Naive B cell (primary cell): ENCODE measurements around the gene RNASE12. TPM values are rescaled to one million over a fixed set of nuclear protein-coding genes. Genes with fewer than 3 reads are reported as not detected.
"Not testable (repeated sequence)": the region's sequence is repeated elsewhere in the genome, so short reads cannot be mapped to it uniquely, and the experiment has no call there.

Experiments used
- ATAC-seq, 2 donors: fragments of 150-1000 bp; cut with Tn5 transposase; 2 replicates each; pipeline ENCODE4 v1.10.0; 2021; ENCODE audit warnings: low read depth in 2 of 2, mild to moderate bottlenecking in 2 of 2, moderate library complexity in 2 of 2
- DNase-seq: peaks from one replicate; pipeline ENCODE4 v3.0.0; 2022
- H3K27ac Mint-ChIP-seq, 6 donors: one replicate each; pipeline ENCODE4 v1.8.0; 2020 to 2022; ENCODE audit warnings: mild to moderate bottlenecking in 6 of 6, mixed read lengths in 6 of 6, moderate library complexity in 5 of 6, inconsistent platforms in 2 of 6
- H3K27me3 Mint-ChIP-seq, 3 donors: one replicate each; pipeline ENCODE4 v1.8.0; 2021 to 2022; ENCODE audit warnings: mixed read lengths in 3 of 3, mild to moderate bottlenecking in 1 of 3
- H3K36me3 Mint-ChIP-seq, 2 donors: one replicate each; pipeline ENCODE4 v1.8.0; 2020 to 2022; ENCODE audit warnings: mixed read lengths in 2 of 2, inconsistent platforms in 1 of 2, mild to moderate bottlenecking in 1 of 2
- H3K4me1 Mint-ChIP-seq, 3 donors: one replicate each; pipeline ENCODE4 v1.8.0; 2020 to 2022; ENCODE audit warnings: mixed read lengths in 3 of 3, inconsistent platforms in 1 of 3, mild to moderate bottlenecking in 1 of 3, moderate library complexity in 1 of 3
- H3K4me3 Mint-ChIP-seq, 8 donors: one replicate each; pipeline ENCODE4 v1.8.0; 2020 to 2022; ENCODE audit warnings: mild to moderate bottlenecking in 8 of 8, mixed read lengths in 8 of 8, moderate library complexity in 8 of 8, inconsistent platforms in 2 of 8
- H3K9me3 Mint-ChIP-seq, 7 donors: one replicate each; pipeline ENCODE4 v1.8.0; 2020 to 2022; ENCODE audit warnings: mixed read lengths in 7 of 7, mild to moderate bottlenecking in 5 of 7, inconsistent platforms in 2 of 7, moderate library complexity in 1 of 7
- polyA plus RNA-seq, 6 donors: library from polyadenylated mRNA; unstranded; fragments of 300-500 nt; fragmentation: Illumina TruSeq; gene quantifications; one replicate each; pipeline ENCODE4 v1.2.3, GENCODE V29; 2021; ENCODE audit warnings: low read depth in 6 of 6

The RNASE12 gene
- polyA plus RNA-seq, 6 donors from 2014 or later: not detected

GRCh38 chr14:20587489-20588154, 3.6 kb downstream of the RNASE12 start, which contains the start of gene RNASE11:
TSS of gene RNASE11 (minus strand) at chr14:20588001.
- DNase-seq (no peak), ATAC-seq (no peak)
- H3K27me3 Mint-ChIP-seq: peaks cover 27 to 54% (median 28%) of the 10 kb centered on the region in 3 donors
- peak within 1 kb of the TSS in 2 of 6 donors; percentile 38 for H3K27ac Mint-ChIP-seq
- H3K36me3 Mint-ChIP-seq: peaks cover 0 to 13% of the 10 kb centered on the region in 2 donors
- no peaks in the 10 kb centered on the region for H3K4me1 Mint-ChIP-seq
- H3K4me3 Mint-ChIP-seq: no peak within 1 kb of the TSS
- H3K9me3 Mint-ChIP-seq: peaks cover 2 to 18% (median 5%) of the 10 kb centered on the region in 7 donors

DNA sequence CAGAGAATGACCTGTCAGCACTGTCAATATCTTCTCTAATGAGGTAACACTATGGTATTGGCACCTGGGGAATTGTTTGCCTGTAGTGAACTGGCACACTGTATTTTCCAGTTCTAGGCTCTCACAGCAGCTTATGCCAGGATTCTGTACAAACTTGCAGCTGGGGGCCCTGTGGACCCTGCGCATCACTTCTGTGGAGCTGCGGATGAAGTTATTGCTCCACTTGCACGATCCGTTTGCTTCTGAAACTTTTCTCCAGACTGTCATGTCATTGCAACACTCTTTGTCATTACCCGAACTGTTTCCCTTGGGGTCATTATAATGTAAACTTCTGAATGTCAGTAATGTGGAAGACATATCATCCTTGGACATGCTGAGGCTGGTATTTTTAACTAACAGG, 7.3 kb downstream of the RNASE12 start:
- Mint-ChIP-seq H3K27ac (no peak overlapping the region), H3K36me3 (peaks cover 0 to 13% of the 10 kb centered on the region in 2 donors), H3K4me3 (no peak overlapping the region), H3K27me3 (peaks cover 17 to 39% (median 21%) of the 10 kb centered on the region in 3 donors), H3K9me3 (peaks cover 2 to 18% (median 5%) of the 10 kb centered on the region in 7 donors), H3K4me1 (no peaks in the 10 kb centered on the region)
- DNase-seq (no peak), ATAC-seq (no peak)

GRCh38 chr14:20583142-20583541, 8.0 kb downstream of the RNASE12 start:
- H3K4me3 Mint-ChIP-seq: no peak overlapping the region
- no peak for ATAC-seq
- H3K9me3 Mint-ChIP-seq: peaks cover 2 to 18% (median 5%) of the 10 kb centered on the region in 7 donors
- H3K27ac Mint-ChIP-seq: no peak overlapping the region
- H3K27me3 Mint-ChIP-seq: peaks cover 17 to 38% (median 21%) of the 10 kb centered on the region in 3 donors
- peaks cover 0 to 13% of the 10 kb centered on the region in 2 donors for H3K36me3 Mint-ChIP-seq
- H3K4me1 Mint-ChIP-seq: no peaks in the 10 kb centered on the region
- no peak for DNase-seq

- Mint-ChIP-seq H3K27ac (peak overlapping the region in 1 of 6 donors; percentile 25), H3K4me3 (no peak overlapping the region), H3K36me3 (no peaks in the 10 kb centered on the region), H3K9me3 (peaks cover 0 to 5% (median 0%) of the 10 kb centered on the region in 7 donors), H3K4me1 (no peaks in the 10 kb centered on the region), H3K27me3 (peaks cover 9 to 10% (median 10%) of the 10 kb centered on the region in 3 donors)
- DNase-seq: no peak
- no peak for ATAC-seq
Observed at GRCh38 chr14:20580242-20580641, 10.9 kb downstream of the RNASE12 start.

DNA sequence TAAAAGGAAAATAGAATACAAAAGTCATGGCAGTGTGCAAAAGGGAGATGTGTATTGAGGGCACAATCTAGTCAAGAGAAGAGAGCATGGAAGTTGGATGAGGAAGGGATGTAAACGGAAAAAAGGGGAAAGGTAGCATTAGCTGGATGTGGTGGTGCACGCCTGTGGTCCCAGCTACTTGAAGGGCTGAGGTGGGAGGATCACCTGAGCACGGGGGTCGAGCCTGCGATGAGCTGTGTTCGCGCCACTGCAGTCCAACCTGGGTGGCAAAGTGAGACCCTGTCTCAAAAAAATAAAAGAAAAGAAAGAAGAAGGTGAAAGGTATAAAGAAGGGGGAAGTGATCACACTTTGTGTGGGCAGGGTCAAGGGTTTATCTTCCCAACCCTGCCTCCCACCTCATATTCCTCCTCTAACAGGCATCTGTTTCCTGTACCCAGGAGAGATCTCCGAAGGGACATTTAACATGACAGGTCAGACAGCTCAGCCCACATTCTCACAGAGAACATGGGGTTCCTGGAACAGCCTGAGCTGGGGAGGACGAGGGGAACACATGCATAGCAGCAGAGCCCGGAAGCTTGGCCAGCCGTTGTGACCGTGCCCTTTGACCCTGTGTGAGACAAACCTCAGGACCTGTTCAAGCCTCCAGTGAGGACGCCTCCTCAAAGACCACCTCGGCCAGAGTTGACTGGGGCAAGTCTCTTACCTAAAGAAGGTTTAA, 12.2 kb downstream of the RNASE12 start:
- DNase-seq (no peak), ATAC-seq (no peak)
- H3K4me1 Mint-ChIP-seq: no peaks in the 10 kb centered on the region
- H3K36me3 Mint-ChIP-seq: no peaks in the 10 kb centered on the region
- H3K27ac Mint-ChIP-seq: peak overlapping the region in 2 of 6 donors; percentile 10 to 61
- peaks cover 0 to 10% (median 9%) of the 10 kb centered on the region in 3 donors for H3K27me3 Mint-ChIP-seq
- no peak overlapping the region for H3K4me3 Mint-ChIP-seq
- H3K9me3 Mint-ChIP-seq: no peaks in the 10 kb centered on the region

GRCh38 chr14:20578325-20578724, 12.9 kb downstream of the RNASE12 start:
- Mint-ChIP-seq H3K27me3 (peaks cover 0 to 9% (median 6%) of the 10 kb centered on the region in 3 donors), H3K36me3 (no peaks in the 10 kb centered on the region), H3K4me3 (no peak overlapping the region), H3K9me3 (no peaks in the 10 kb centered on the region), H3K4me1 (no peaks in the 10 kb centered on the region), H3K27ac (peak overlapping the region in 2 of 6 donors; percentile 28 to 71)
- DNase-seq (no peak), ATAC-seq (no peak)

GRCh38 chr14:20572382-20572990, 18.7 kb downstream of the RNASE12 start:
- H3K27ac Mint-ChIP-seq, DNase-seq, H3K4me1 Mint-ChIP-seq, H3K27me3 Mint-ChIP-seq, ATAC-seq, H3K36me3 Mint-ChIP-seq, H3K4me3 Mint-ChIP-seq: not testable (repeated sequence)
- H3K9me3 Mint-ChIP-seq: peaks cover 0 to 24% (median 14%) of the 10 kb centered on the region in 7 donors

DNA sequence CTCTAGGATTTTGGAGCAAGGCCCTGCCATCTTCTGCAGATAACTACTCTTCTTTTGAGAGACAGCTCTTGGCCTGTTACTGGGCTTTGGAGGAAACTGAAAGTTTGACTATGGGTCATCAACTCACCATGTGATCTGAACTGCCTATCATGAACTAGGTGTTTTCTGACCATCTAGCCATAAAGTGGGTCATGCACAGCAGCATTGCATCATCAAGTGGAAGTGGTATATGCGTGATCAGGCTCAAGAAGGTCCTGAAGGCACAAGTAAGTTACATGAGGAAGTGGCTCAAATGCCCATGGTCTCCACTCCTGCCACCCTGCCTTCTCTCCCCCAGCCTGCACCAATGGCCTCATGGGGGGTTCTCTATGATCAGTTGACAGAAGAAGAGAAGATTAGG, 20.5 kb downstream of the RNASE12 start:
- DNase-seq, ATAC-seq: not testable (repeated sequence)

GRCh38 chr14:20569865-20570264, 21.3 kb downstream of the RNASE12 start:
- not testable (repeated sequence) for H3K27me3 Mint-ChIP-seq, DNase-seq, H3K27ac Mint-ChIP-seq, H3K4me3 Mint-ChIP-seq, ATAC-seq, H3K4me1 Mint-ChIP-seq, H3K36me3 Mint-ChIP-seq
- peaks cover 0 to 24% (median 16%) of the 10 kb centered on the region in 7 donors for H3K9me3 Mint-ChIP-seq

More for the DNA sequence above, 20.5 kb downstream of the RNASE12 start:
- Mint-ChIP-seq H3K27ac (peak overlapping the region in 1 of 6 donors; percentile 33), H3K9me3 (peaks cover 0 to 24% (median 16%) of the 10 kb centered on the region in 7 donors)
- not testable (repeated sequence) for H3K4me1 Mint-ChIP-seq, H3K27me3 Mint-ChIP-seq, H3K36me3 Mint-ChIP-seq, H3K4me3 Mint-ChIP-seq

DNA sequence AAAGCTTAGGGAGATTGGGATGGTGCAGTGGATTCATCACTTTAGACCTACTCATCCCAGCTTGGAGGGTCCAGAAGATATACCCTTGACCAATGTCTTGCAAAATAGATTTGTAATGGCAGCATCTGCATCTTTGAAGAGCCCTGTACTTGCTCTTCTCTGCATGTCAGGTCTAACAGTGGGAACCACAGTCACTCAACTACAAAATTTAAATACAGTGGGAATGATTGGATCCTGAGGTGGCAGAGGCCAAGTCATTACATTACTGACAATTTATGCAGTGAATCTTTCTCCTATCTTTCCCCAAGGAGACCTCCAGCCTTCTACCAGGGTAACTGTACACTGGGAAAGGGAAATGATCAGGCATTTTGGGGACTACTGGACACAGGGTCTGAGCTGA, 22.1 kb downstream of the RNASE12 start:
- Mint-ChIP-seq H3K36me3 (no peaks in the 10 kb centered on the region), H3K27me3 (peaks cover 4 to 10% (median 7%) of the 10 kb centered on the region in 3 donors), H3K4me3 (no peak overlapping the region), H3K27ac (no peak overlapping the region), H3K9me3 (peaks cover 0 to 24% (median 16%) of the 10 kb centered on the region in 7 donors), H3K4me1 (no peaks in the 10 kb centered on the region)
- DNase-seq: no peak
- ATAC-seq: no peak

DNA sequence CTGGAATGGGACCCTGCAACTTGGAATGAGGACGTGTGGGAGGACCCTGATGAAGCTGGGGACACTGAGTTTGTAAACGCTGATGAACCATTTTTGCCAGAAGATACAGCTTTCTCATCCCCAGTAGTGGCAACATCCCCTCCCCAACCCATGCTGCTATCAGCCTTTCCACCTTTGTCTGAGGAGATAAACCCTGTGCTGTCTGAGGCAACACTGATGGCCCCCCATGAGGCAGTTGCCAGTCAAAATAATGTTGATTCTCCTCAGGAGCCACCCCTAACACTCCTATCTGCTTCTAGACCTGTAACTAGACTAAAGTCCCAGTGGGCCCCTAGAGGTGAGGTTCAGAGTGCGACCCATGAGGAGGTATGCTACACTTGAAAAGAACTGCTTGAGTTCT, 22.8 kb downstream of the RNASE12 start:
- no peak overlapping the region for H3K4me3 Mint-ChIP-seq
- peaks cover 4 to 11% (median 10%) of the 10 kb centered on the region in 3 donors for H3K27me3 Mint-ChIP-seq
- no peaks in the 10 kb centered on the region for H3K36me3 Mint-ChIP-seq
- DNase-seq: no peak
- ATAC-seq: no peak
- no peak overlapping the region for H3K27ac Mint-ChIP-seq
- H3K9me3 Mint-ChIP-seq: peaks cover 0 to 24% (median 16%) of the 10 kb centered on the region in 7 donors
- no peaks in the 10 kb centered on the region for H3K4me1 Mint-ChIP-seq

- not testable (repeated sequence) for DNase-seq, H3K4me3 Mint-ChIP-seq, H3K36me3 Mint-ChIP-seq, ATAC-seq, H3K27ac Mint-ChIP-seq, H3K4me1 Mint-ChIP-seq
- H3K27me3 Mint-ChIP-seq: peaks cover 4 to 13% (median 10%) of the 10 kb centered on the region in 3 donors
- peaks cover 0 to 24% (median 16%) of the 10 kb centered on the region in 7 donors for H3K9me3 Mint-ChIP-seq
Observed at GRCh38 chr14:20567199-20567598, 24.0 kb downstream of the RNASE12 start.

DNA sequence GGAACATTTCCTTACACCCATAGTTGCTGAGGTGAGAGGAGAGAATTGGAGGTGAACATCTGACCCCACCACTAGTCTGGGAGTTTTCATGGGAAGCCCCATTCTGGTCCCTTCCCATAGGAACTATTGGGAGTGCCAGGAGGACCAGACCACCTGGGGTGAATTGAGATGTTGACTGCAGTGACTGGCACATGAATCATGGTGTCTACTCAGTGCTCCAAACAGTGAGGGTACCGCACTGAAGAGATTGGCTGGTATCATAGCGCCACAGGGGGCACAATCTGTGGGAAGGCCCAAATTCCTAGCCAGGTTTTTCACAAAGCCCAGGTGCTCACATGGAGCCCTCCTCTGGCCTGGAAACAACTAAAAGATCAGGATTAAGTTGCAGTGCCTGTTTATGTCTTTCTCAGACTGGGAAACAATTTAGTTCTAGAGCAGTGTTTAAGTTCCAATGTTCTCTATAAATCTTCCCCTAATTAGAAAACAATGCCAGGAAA, 26.6 kb downstream of the RNASE12 start:
- ATAC-seq: no peak
- H3K9me3 Mint-ChIP-seq: peaks cover 0 to 19% (median 16%) of the 10 kb centered on the region in 7 donors
- no peak for DNase-seq
- H3K4me3 Mint-ChIP-seq: no peak overlapping the region
- peaks cover 4 to 13% (median 10%) of the 10 kb centered on the region in 3 donors for H3K27me3 Mint-ChIP-seq
- H3K4me1 Mint-ChIP-seq: no peaks in the 10 kb centered on the region
- no peaks in the 10 kb centered on the region for H3K36me3 Mint-ChIP-seq
- H3K27ac Mint-ChIP-seq: no peak overlapping the region
